GM19043 (cell line): ENCODE measurements around the gene GALR2.
"Not testable (repeated sequence)": the region's sequence is repeated elsewhere in the genome, so short reads cannot be mapped to it uniquely, and the experiment has no call there.

Experiments used
- ATAC-seq: cut with Tn5 transposase; IDR thresholded peaks from one replicate; pipeline ENCODE4 v1.9.1; 2021; ENCODE audit warnings: low read depth; ENCODE audit not compliant: unreplicated experiment

The GALR2 gene, protein sequence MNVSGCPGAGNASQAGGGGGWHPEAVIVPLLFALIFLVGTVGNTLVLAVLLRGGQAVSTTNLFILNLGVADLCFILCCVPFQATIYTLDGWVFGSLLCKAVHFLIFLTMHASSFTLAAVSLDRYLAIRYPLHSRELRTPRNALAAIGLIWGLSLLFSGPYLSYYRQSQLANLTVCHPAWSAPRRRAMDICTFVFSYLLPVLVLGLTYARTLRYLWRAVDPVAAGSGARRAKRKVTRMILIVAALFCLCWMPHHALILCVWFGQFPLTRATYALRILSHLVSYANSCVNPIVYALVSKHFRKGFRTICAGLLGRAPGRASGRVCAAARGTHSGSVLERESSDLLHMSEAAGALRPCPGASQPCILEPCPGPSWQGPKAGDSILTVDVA

DNA sequence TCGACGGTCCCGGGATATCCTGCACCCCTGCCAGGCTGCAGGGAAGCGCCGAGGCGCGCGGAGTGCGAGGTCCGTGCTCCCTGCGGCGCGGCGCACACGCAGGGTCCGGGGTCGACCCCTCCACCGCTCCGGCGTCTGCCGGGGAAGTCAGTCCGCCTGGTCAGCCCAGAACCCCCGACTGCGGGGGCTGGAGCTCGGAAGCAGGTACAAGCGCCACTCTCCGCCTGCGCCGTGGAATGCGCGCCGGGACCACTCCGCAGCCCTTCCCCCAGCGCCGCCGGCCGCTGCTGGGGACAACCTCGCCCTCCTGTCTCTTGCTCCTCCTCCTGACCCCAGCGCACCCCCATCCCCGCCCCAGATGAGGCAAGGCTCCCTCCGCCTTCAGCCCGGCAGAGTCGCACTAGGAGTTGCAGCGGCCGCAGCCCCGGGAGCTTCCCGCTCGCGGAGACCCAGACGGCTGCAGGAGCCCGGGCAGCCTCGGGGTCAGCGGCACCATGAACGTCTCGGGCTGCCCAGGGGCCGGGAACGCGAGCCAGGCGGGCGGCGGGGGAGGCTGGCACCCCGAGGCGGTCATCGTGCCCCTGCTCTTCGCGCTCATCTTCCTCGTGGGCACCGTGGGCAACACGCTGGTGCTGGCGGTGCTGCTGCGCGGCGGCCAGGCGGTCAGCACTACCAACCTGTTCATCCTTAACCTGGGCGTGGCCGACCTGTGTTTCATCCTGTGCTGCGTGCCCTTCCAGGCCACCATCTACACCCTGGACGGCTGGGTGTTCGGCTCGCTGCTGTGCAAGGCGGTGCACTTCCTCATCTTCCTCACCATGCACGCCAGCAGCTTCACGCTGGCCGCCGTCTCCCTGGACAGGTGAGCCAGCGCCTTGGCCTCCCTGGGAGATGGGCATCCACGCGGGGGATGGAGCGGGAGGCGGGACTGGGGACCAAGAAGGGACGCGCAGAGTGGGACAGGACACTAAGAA is at the start of gene GALR2:
TSS of gene GALR2 (plus strand) at position 392 of the 974 bp plus-strand sequence. CDS start at position 495, 103 bp downstream.
- no peak for ATAC-seq

DNA sequence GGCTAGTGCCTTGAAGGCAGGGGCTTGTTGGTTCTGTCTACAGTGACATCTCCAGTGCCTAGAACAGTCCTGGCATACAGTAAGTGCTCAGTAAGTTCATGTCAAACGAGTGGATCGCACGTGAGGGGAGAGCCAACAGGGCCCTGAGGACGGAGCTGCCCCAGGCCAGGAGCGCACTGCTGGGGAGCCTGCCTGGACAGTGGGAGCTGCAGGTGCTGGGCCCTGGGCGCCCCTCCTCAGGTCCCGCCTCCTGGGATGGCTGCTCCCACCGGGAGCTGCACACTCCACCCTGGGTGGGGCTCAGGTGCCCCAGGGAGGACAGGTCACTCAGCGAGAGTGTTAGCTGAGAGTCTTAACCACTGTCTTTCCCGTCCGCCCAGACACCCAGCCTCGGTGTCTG is 49.3 kb upstream of the GALR2 start:
- no peak for ATAC-seq

DNA sequence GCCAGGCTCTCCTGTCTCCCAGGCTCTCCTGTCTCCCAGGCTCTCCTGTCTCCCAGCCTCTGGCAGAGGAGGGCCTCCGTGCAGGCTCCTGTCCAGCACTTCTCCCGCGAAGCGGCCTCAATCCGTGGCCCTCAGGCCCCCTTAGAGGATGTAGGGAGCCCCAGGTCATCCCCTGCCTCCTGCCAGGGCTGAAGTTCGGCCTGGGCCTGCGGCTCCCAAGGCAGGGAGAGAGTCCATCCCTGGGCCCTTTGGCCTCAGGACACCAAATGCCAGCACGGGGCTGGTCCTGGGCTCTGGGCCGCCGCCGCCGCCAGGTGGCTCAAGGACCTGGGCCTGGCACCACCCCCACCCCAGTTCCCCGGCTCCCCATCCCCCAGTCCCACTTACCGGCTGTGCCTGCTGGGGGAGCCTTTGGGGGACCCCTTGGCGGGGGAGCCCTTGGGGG is 47.8 kb upstream of the GALR2 start:
- ATAC-seq, result no peak

DNA sequence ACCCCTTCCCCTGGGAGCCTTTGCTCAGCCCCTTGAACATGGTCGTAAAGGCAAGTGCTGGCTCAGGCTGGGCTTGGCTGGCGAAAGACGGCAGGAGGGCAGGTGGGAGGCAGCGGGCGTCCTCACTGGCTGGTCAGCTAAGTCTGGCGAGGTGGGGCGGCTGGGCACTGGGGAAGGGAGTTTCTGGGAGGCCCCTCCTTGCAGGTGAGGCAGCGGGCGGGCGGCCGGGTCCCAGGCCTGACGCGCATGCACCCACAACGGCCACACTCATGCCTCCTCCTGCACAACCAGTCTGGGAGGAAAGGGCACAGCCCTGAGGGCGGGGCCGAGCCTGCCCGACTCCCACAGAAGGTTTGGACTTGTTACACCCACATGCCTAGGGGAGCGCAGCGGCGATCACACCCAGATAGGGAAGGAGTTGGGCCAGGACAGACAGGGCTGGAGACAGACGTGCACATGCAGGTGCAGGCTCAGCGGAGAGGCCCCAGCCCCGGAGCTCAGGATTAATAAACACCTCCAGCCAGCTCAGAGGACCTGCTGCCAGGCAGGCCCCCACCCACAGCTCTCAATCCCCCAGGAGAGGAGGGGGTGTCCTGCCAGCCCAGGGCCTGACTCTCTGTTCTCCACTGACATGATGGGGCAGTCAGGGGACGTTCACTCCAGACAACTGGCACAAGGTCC is 47.3 kb upstream of the GALR2 start, which contains the start of gene EVPL:
TSS of gene EVPL (minus strand) at position 148 of the 681 bp plus-strand sequence. CDS start at position 40, 108 bp downstream.
- ATAC-seq, result no peak

DNA sequence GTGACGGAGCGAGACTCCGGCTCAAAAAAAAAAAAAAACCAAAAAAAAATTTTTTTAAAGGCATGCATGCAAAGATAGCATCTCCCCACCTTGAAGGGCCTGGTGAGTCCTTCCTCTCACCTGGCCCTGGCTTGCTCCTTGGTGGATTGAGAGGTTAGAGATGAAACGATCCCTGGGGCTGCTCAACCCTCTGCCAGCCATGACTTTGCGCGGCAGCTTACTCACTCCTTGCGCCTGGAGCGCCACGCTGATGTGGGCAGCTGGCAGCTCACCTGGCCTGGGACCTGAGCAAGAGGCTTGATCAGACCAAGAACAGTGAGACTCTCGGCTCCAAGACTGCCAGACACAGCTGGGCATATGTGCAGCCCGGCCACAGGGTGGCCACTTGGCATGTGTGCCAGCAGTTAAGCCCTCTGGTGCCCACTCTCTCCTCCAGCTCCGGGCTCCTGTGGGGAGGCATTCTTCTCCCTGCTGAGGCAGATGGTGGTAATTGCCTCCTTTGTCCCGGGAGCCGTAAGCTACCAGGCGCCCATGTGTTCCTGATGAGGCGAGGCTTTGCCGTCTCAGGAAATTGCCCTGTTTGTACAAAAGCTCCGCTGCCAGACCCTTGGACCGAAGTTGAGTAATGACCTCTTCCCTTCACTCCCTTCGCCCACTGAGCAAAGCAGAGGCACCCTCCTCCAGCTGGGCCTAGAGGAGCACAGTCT is 42.4 kb upstream of the GALR2 start:
- ATAC-seq, result no peak

DNA sequence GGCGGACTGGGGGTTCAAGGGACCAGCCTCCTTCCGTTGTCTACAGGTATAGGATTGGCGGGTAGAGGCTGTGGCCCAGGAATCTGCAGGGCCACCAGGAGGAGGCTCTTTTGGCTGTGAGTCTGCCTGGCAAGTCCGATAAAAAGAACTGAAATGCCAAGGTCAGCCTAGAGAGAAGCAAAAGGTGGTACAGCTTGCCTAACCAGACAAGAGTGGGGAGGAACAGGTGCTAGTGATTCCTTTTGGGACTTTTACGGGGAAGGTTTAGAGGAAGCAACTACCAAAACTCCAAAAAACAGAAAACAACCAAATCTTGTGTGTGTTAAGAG is 41.8 kb upstream of the GALR2 start:
- ATAC-seq, result no peak

DNA sequence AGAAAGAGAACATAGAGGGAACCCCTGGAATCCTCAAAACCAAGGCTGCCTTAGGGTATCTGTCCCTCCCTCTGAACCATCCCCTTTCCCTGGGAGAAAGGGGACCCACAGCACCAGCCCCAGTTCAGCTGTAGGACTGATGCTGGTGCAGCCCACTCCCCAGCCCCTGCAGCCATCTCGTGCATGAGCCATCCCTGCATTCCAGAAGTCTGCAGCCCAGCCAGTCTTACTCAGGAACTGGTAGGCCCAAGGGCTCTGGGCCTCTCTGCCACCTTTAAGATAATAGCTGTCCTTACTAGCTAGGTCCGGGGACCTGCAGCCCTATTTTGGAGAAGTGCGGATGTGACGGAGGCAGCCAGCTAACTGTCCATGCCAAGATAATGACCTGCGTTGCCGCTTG is 41.4 kb upstream of the GALR2 start:
- no peak for ATAC-seq

DNA sequence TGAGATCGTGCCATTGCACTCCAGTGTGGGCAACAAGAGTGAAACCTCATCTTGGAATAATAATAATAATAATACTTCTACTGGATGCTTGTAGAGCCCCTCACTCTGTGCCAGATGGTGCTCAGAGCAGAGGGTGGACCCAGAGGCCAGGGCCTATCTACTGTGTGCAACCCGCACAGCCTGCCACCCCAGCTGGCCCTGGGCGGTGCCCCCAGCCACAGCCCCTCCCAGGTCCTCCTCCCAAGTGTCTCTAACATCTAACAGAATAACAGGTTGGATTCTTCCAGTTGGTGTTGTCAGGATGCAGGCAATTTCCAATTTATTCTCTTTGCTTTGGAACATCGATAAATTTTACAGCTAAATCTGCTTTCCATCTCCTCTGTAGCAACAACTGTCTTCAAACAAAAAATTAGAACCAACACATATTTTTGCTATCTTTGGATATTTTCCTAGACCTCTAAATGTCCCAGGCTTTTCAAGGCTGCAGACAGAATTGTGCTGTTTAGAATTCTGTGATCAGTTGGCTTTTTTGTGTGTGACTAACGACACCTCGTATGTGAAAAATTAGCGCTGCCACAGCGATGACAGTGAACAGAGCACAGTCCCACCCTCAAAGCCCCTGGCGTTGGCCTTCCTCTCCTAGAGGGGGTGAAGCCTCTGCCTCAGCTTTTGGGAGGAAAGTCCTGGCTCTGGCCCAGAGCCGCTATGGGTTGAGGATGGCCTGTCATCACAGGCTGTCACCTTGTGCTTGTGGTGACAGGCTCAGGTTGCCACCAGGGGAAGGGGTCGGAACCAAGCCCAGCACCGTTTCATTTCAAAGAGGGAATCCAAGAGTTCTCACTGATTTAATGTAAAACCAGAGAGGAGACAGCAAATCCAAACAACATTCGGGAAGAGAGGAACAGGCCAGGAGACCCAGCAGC is 39.9 kb upstream of the GALR2 start:
- ATAC-seq, result no peak

DNA sequence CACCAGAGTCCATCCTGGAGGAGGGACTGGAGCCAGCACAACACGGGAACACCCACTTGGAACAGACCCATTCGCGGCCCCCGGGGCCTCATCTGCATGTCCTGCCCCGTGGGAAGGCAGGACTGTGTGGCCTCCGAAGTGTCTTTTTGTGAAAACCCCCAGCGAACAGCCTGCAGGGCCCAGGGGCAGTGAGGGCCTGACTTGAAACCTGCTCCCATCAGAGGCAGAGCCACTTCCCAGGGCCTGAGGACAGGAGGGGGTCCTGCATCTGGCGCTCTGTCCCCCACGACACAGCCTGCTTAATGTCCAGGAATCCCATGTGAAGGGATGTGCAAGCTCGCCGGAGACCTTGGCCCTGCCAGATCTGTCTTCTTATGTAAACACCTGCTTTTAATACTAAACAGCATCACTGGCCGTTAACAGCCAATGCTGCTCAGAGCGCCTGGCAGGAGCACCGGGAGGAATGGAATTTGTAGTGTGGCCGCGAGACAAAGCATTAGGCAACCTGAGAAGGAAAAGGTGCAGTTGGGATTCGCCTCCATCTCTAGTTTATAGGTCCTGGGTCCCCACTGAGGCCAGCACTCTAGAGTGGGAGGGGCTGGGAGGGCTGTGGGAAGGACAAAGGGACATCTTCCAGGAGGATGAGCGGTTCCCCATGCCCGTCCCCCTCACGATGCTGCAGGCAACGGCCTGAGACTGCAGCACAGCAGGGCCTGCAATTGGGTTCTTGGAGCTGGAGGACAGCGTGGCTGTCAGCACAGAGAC is 37.9 kb upstream of the GALR2 start:
- ATAC-seq, result no peak

DNA sequence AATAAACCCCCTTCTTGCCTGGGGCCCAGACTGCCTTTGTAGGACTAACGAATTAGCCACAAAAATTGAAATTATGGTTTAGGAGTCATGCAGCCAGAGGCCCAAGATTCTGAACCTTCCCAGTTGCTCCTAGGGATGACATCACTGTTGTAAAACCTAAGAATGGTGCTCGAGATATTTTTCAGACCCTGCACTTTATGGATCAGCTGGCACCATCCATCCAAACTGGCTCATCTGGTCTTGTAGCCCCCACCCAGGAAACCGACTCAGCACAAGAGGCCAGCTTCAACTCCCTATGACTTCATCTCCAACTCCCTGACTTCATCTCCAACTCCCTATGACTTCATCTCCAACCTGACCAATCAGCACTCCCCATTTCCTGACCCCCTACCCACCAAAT is 36.5 kb upstream of the GALR2 start:
- no peak for ATAC-seq

DNA sequence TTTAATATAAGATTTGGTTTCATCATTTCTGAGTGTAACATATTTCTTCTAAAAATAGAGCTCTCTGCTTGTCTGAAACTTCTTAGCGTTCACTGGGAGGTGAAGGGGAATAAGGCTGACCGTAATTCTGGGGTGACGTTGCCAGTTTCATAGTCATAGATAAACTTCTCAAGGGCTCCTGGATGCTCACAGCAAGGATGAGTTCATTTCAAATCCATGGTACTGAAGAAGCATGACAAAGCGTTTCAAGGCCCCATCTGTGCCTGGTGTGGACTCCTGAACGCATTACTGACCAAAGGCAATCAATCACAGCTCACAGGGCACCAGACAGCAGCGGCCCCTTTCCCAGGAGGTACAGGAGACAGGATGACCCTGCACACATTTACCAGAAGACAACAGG is 35.5 kb upstream of the GALR2 start:
- ATAC-seq, result no peak

DNA sequence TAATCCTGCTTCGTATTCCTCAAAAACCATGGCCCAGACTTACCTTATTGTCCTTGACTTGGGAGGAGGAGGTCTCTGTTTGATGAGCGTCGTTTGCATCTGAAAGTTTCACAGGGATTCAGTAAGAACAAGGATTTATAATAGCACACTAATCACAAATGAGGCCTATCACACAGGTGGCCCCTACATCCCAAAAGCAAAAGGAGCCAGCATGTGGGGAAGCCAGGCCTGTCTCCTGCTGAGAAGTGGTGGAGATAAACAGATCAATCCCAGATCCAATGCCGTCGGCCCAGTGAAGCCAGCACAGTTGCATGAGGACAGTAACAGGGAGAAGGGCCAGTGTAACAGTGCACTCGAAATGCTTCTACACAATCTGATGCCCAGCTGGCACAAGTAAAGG is 34.2 kb upstream of the GALR2 start:
- ATAC-seq, result no peak

DNA sequence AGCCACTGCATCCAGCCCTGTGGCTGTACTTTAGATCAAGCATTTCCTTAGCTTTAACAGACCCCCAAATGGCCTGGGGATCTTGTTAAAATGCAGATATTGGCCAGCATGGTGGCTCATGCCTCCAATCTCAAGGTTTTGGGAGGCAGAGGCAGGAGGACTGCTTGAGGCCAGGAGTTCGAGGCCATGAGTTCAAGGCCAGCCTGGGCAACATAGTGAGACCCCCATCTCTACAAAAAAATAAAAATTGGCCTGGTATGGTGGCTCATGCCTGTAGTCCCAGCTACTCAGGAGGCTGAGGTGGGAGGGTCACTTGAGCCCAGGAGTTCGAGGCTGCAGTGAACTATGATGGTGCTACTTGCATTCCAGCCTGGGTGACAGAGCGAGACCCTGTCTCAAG is 31.7 kb upstream of the GALR2 start:
- ATAC-seq, result not testable (repeated sequence)

DNA sequence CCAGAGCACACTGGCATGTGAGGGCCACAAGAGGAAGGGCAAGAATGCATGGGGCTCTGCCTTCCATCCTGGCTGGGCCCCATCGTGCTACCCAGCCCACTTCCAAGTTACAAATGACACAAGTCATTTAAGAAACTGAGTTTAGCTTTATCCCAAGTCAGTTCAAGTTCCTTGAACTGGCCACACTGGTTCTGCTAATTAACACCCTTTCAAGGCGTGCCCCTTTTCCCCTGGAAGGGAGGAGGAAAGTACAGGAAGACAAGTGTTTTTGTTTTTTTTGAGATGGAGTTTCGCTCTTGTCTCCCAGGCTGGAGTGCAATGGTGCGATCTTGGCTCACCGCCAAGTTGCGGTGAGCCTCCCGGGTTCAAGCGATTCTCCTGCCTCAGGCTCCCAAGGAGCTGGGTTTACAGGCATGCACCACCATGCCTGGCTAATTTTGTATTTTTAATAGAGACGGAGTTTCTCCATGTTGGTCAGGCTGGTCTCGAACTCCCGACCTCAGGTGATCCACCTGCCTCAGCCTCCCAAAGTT is 30.0 kb upstream of the GALR2 start:
- not testable (repeated sequence) for ATAC-seq

DNA sequence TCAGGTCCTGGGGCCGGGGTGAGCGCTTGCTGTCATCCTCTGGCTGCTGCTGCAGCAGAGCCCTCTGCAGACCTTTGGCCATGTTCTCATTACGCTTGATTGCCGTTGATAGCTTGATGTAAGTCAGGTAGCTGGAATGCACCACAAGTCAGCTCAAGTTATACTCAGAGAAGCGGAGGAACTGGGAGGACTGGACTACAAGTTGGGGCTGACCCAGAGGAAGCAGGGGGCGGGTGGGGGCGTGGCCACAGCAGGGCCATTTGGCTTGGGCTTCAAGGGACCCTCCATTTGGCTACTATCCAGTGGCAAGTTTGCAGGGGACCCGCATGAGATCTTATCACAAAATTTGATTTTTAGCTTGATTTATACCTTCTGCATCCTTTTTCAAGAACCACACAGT is 28.5 kb upstream of the GALR2 start:
- ATAC-seq, result no peak

DNA sequence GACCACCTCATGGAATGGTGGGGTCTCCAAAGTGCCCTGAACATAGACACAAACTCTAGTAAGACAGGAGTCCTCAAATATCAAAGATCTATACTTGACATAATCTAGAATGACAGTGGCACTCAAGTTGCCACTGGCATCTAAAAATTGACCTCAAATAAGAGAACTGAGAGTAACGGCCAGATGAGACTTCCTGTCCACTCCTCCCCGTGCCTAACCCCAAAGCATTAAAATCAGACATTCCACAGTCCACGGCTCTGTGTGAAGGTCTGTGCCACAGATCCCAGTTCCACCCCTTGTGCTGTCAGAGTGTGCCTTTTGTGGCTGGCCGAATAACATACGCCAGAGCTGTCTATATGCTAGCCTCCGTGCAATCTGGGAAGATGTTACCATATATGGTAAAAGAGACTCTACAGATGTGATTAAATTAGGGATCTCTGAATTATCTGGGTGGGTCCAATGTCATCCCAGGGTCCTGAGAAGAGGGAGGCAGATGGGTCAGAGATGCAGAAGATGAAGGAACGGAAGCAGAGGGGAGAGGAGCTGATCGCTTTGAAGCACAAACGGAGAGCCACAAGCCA is 26.5 kb upstream of the GALR2 start:
- ATAC-seq, result no peak

DNA sequence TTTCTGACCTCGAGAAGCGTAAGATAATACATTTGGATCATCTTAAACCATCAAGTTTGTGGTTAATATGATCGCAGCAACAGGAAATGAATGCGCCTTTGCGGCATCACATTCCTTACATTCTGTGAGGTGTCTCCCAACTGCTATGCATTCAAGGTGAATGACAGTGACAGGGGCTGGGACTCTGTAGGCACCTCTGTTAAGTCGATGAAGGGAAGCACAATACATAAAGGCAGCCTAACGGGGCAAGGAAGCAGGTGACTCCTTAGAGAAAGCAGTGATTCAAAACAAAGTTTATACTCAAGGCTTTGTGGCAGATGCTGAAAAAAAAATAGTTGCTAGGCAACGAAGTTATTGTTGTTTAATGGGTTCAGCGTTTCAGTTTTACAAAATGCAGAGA is 25.9 kb upstream of the GALR2 start:
- ATAC-seq, result no peak

DNA sequence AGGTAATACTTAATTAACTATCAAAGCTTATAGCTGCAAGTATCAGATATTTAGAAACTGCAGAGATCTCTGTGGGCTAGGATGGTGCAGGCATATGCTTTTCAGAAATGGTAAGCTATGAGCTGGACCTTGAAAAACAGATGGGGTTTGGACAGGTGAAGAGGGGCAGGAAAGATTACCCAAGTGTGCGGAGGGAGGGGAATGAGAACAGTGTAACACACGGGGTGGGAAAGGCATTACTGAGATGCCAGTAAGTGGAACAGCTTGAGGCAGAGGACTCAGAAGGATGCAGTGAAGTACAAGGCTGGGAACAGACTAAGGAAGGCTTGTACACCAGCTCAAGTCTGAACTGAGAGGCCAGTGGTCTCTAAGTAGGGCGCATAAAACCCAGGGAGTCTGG is 25.3 kb upstream of the GALR2 start:
- no peak for ATAC-seq
